DOHH2 (cell line): ENCODE measurements around the gene AKAP13.

ENCODE experiments used
- CTCF ChIP-seq: fragments of 200-600 bp; sonication (generic); IDR thresholded peaks from one replicate; pipeline ENCODE4 v1.5.1; 2014; ENCODE audit warnings: antibody characterized with exemption, mild to moderate bottlenecking, low read depth, low read length; ENCODE audit not compliant: poor library complexity, severe bottlenecking
- EZH2phosphoT487 ChIP-seq: fragments of 200-600 bp; sonication (generic); IDR thresholded peaks from 2 replicates; pipeline ENCODE4 v1.6.1; 2017; ENCODE audit warnings: borderline replicate concordance, mild to moderate bottlenecking, antibody characterized with exemption, low read length, moderate library complexity, mixed read lengths

- TF ChIP-seq CTCF = no peak
- TF ChIP-seq EZH2phosphoT487 = no peak
Observed at GRCh38 chr15:85584872-85585271, 204.5 kb downstream of the AKAP13 start.
